Caco-2 (cell line): ENCODE measurements around the gene CLDN9. TPM values are rescaled to one million over a fixed set of nuclear protein-coding genes. Genes with fewer than 3 reads are reported as not detected.

ENCODE experiments used
- BruUV-seq: library from RNA; stranded (reverse); fragments of 400-500 nt; replicated peaks from 2 replicates; lab custom pipeline; 2021; lab: Mats Ljungman, UMichigan
- CTCF ChIA-PET: fragments of 300-600 bp; sonication (Branson Sonifier 250); formaldehyde crosslinking; loops from one replicate; lab custom pipeline; 2022; ENCODE audit warnings: antibody characterized with exemption; lab: Charles Lee
- POLR2A ChIA-PET: fragments of 300-600 bp; sonication (Branson Sonifier 250); formaldehyde crosslinking; loops from one replicate; lab custom pipeline; 2022; ENCODE audit warnings: antibody characterized with exemption; lab: Charles Lee
- DNase-seq, 2 experiments: peaks; one replicate each; pipeline versions ENCODE4 v3.0.0 to v3.0.0-alpha.2; 2020 to 2022
- H3K27me3 ChIP-seq: replicated peaks from 2 replicates; pipeline ENCODE4 v1.6.0; 2011; ENCODE audit warnings: low read length; ENCODE audit not compliant: control insufficient read depth, insufficient read depth
- H3K36me3 ChIP-seq: 2 replicates; pipeline ENCODE4 v1.5.1; 2011; ENCODE audit warnings: low read length; ENCODE audit not compliant: control insufficient read depth, insufficient read depth
- H3K4me1 ChIP-seq: fragments of 250-450 bp; sonication (Bioruptor Pico); 2 replicates; pipeline ENCODE4 v1.5.1; 2020; ENCODE audit warnings: mild to moderate bottlenecking
- H3K4me3 ChIP-seq: 2 replicates; pipeline ENCODE4 v1.5.1; 2011; ENCODE audit warnings: low read depth, mild to moderate bottlenecking, control low read depth, low read length
- H3K9me3 ChIP-seq: fragments of 250-450 bp; sonication (Bioruptor Pico); 2 replicates; pipeline ENCODE4 v1.5.1; 2020; ENCODE audit warnings: mild to moderate bottlenecking, moderate library complexity
- H3K27ac Mint-ChIP-seq: one replicate; pipeline ENCODE4 v1.8.0; 2022; ENCODE audit warnings: mixed read lengths; ENCODE audit not compliant: unreplicated experiment
- H3K27me3 Mint-ChIP-seq: one replicate; pipeline ENCODE4 v1.8.0; 2022; ENCODE audit warnings: mixed read lengths; ENCODE audit not compliant: insufficient read depth, unreplicated experiment
- H3K36me3 Mint-ChIP-seq: one replicate; pipeline ENCODE4 v1.8.0; 2022; ENCODE audit warnings: mild to moderate bottlenecking, mixed read lengths; ENCODE audit not compliant: insufficient read depth, unreplicated experiment
- H3K4me1 Mint-ChIP-seq: one replicate; pipeline ENCODE4 v1.8.0; 2022; ENCODE audit warnings: low read depth, mixed read lengths; ENCODE audit not compliant: unreplicated experiment
- H3K4me3 Mint-ChIP-seq: one replicate; pipeline ENCODE4 v1.8.0; 2022; ENCODE audit warnings: mild to moderate bottlenecking, moderate library complexity, mixed read lengths; ENCODE audit not compliant: unreplicated experiment
- H3K9me3 Mint-ChIP-seq: one replicate; pipeline ENCODE4 v1.8.0; 2022; ENCODE audit warnings: mixed read lengths; ENCODE audit not compliant: unreplicated experiment
- intact Hi-C: fragments of 100-400 bp; cut with micrococcal nuclease; formaldehyde crosslinking; loops from one replicate; pipeline ENCODE4 v1.10.0; 2022; ENCODE audit not compliant: unreplicated experiment
- total RNA-seq: library from RNA; stranded (reverse); gene quantifications from 2 replicates; pipeline ENCODE4 v1.2.3, GENCODE V29; 2022
- TF ChIP-seq, protein P1 (sequence below), 2 experiments: fragments of 200-600 bp in 1 of 2; IDR thresholded peaks; 1 replicate in 1 of 2; 2 replicates in 1 of 2; pipeline versions ENCODE4 v1.5.1 to v1.8.0; 2011 to 2022; ENCODE audit warnings: antibody characterized with exemption in 1 of 2, control low read depth in 1 of 2, inconsistent platforms in 1 of 2, low read depth in 1 of 2, low read length in 1 of 2, mild to moderate bottlenecking in 1 of 2, moderate library complexity in 1 of 2; ENCODE audit not compliant: insufficient read depth in 1 of 2, severe bottlenecking in 1 of 2, unreplicated experiment in 1 of 2

CLDN9 gene
- total RNA-seq, 1 experiment from 2014 or later = 0.79 TPM

- H3K27me3 ChIP-seq = no peaks in the 10 kb centered on the region
- H3K4me1 ChIP-seq = peaks cover 16% of the 10 kb centered on the region
- CTCF ChIA-PET = interaction anchor here (0.6 to 1.6 kb wide), 2 partner anchors 16 to 43 kb away, joined by 4 to 6 read pairs; no protein-coding TSS in a partner anchor
- intact Hi-C loops = loop anchor here (1.0 kb wide), 1 partner anchor 43 kb away; the partner anchor contains the start of gene THOC6
- Mint-ChIP-seq H3K27me3 (no peaks in the 10 kb centered on the region), H3K36me3 (peaks cover 12% of the 10 kb centered on the region), H3K4me1 (no peaks in the 10 kb centered on the region), H3K9me3 (no peaks in the 10 kb centered on the region), H3K4me3 (peak overlapping the region; percentile 91), H3K27ac (peak overlapping the region; percentile 21)
- peak overlapping the region; percentile 82; the same call in 1 of the 2 replicates for H3K4me3 ChIP-seq
- TF ChIP-seq, protein P1, sequence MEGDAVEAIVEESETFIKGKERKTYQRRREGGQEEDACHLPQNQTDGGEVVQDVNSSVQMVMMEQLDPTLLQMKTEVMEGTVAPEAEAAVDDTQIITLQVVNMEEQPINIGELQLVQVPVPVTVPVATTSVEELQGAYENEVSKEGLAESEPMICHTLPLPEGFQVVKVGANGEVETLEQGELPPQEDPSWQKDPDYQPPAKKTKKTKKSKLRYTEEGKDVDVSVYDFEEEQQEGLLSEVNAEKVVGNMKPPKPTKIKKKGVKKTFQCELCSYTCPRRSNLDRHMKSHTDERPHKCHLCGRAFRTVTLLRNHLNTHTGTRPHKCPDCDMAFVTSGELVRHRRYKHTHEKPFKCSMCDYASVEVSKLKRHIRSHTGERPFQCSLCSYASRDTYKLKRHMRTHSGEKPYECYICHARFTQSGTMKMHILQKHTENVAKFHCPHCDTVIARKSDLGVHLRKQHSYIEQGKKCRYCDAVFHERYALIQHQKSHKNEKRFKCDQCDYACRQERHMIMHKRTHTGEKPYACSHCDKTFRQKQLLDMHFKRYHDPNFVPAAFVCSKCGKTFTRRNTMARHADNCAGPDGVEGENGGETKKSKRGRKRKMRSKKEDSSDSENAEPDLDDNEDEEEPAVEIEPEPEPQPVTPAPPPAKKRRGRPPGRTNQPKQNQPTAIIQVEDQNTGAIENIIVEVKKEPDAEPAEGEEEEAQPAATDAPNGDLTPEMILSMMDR (IDR thresholded peaks at IDR 0.05; ENCODE audit: insufficient read depth in 1 of 2, low read depth in 1 of 2, low read length in 1 of 2, severe bottlenecking in 1 of 2, unreplicated experiment in 1 of 2) = no peak
- no peak for DNase-seq
- BruUV-seq = no TSS peak
- H3K36me3 ChIP-seq = no peaks in the 10 kb centered on the region; the same call in 1 of the 2 replicates
- POLR2A ChIA-PET = interaction anchor here (1.5 to 1.7 kb wide), 2 partner anchors 17 to 22 kb away, joined by 5 read pairs; partner anchors contain the start of gene KREMEN2
- H3K9me3 ChIP-seq = no peaks in the 10 kb centered on the region
These were observed 31.4 kb upstream of the CLDN9 start for GRCh38 chr16:2981177-2981898.

DNA sequence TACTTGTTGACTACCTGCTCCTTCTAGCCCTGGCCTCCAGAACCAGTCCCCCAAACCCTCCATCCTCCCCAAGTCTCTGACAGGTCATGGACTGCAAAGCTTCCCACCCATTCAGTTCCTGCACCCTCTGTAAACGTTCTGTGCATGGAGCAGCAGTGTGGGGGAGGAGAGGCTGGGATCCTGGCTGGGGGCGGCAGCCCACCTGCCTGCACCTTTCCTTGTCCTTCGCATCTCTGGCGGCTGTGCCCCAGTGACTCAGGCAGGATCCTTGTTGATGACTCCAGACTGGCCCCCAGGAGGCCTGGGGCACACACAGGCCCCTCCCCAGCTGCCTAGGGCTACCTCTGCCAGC lies 30.8 kb upstream of the CLDN9 start:
- TF ChIP-seq, protein P1 (IDR thresholded peaks at IDR 0.05; ENCODE audit: insufficient read depth in 1 of 2, low read depth in 1 of 2, low read length in 1 of 2, severe bottlenecking in 1 of 2, unreplicated experiment in 1 of 2) = no peak
- peak overlapping the region; percentile 91 for H3K4me3 Mint-ChIP-seq
- Histone ChIP-seq H3K9me3 (no peaks in the 10 kb centered on the region), H3K36me3 (no peaks in the 10 kb centered on the region; the same call in 1 of the 2 replicates), H3K27me3 (no peaks in the 10 kb centered on the region), H3K4me3 (no peak overlapping the region), H3K4me1 (peaks cover 16% of the 10 kb centered on the region)
- H3K27me3 Mint-ChIP-seq = no peaks in the 10 kb centered on the region
- CTCF ChIA-PET = interaction anchor here (1.6 kb wide), 1 partner anchor 17 kb away, joined by 4 read pairs; no protein-coding TSS in a partner anchor
- BruUV-seq = no TSS peak
- H3K9me3 Mint-ChIP-seq = no peaks in the 10 kb centered on the region
- peak overlapping the region; percentile 21 for H3K27ac Mint-ChIP-seq
- intact Hi-C loops = loop anchor here (1.0 kb wide), 1 partner anchor 42 kb away; the partner anchor contains the start of gene THOC6
- POLR2A ChIA-PET = interaction anchor here (1.7 kb wide), 1 partner anchor 18 kb away, joined by 5 read pairs; the partner anchor contains the start of gene KREMEN2
- no peaks in the 10 kb centered on the region for H3K4me1 Mint-ChIP-seq
- H3K36me3 Mint-ChIP-seq = peaks cover 12% of the 10 kb centered on the region
- no peak for DNase-seq

DNA sequence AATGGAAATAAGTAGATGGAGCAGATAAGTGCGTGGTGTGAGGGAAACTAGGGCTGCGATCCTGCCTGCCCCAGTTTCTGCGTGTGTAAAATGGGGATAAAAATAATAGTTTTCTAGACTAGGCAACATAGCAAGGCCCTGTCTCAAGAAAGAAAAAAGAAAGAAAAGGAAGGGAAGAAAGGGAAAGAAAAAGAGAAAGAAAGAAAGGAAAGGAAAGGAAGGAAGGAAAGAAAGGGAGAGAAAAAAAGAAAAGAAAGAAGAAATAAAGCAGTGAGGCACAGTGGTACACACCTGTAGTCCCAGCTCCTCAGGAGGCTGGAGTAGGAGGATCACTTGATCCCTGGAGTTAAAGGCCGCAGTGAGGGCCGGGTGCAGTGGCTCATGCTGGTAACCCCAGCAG lies 30.3 kb upstream of the CLDN9 start:
- peaks cover 16% of the 10 kb centered on the region for H3K4me1 ChIP-seq
- no TSS peak for BruUV-seq
- Mint-ChIP-seq H3K4me1 (no peaks in the 10 kb centered on the region), H3K27ac (peak overlapping the region; percentile 21), H3K4me3 (no peak overlapping the region), H3K36me3 (peaks cover 12% of the 10 kb centered on the region), H3K9me3 (no peaks in the 10 kb centered on the region), H3K27me3 (no peaks in the 10 kb centered on the region)
- ChIA-PET CTCF (no interaction called here), POLR2A (no interaction called here)
- no peak overlapping the region for H3K4me3 ChIP-seq
- no peaks in the 10 kb centered on the region for H3K27me3 ChIP-seq
- TF ChIP-seq, protein P1 (IDR thresholded peaks at IDR 0.05; ENCODE audit: insufficient read depth in 1 of 2, low read depth in 1 of 2, low read length in 1 of 2, severe bottlenecking in 1 of 2, unreplicated experiment in 1 of 2) = no peak
- intact Hi-C loops = no loop called here
- H3K9me3 ChIP-seq = no peaks in the 10 kb centered on the region
- H3K36me3 ChIP-seq = no peaks in the 10 kb centered on the region
- no peak for DNase-seq
